ENCODE measurements around the gene PPIL1.

- TF ChIP-seq CTCF (IDR thresholded peaks at IDR 0.05) (no peak), RNF2 (IDR thresholded peaks at IDR 0.05; ENCODE audit: borderline replicate concordance, low read depth) (no peak), RAD21 (conservative IDR thresholded peaks at IDR 0.05 in 1 of 2, IDR thresholded peaks at IDR 0.05 in 1 of 2) (no peak)
Observed at GRCh38 chr6:36873115-36873514, 1.5 kb downstream of the PPIL1 start.

Data from A549 (cell line).